ENCODE measurements around the gene SVEP1. TPM values are rescaled to one million over a fixed set of nuclear protein-coding genes. Genes with fewer than 3 reads are reported as not detected.

Gene SVEP1
- polyA plus RNA-seq, 3 donors, result under 0.01 TPM; not detected in 2

DNA sequence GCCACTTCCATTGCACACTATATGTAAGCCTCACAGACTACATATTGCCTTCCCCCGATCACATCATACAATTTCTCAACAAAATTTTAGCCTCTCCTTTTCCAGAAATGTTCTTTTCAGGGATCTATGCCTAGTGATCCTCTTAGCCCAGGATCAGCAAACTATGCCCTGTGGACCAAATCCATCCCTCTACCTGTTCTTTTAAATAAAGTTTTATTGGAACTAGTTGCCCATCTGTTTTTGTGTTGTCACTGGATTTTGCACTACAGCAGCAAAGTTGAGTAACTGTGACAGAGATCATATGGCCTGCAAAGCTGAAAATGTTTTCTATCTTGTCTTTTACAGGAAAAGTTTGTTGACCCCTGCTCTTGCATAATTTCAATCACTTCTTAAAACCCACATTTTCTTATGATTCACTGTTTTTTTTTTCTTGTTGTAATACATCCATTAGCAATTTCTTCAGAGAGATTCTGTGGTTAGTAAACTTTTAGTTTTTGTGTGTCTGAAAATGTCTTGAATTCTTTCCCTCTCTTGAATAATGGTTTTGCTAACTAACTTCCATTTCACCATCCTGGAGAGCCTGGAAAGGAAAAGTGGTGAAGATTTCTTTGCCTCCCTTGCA, 248.9 kb downstream of the SVEP1 start:
- H3K36me3 ChIP-seq (replicated peaks in 1 of 2; ENCODE audit: control insufficient read depth in 1 of 2, insufficient read depth in 2 of 2, low read length in 2 of 2), result no peaks in the 10 kb centered on the region
- intact Hi-C loops (cut with micrococcal nuclease), result loop anchor here in 1 of 2 donors (10.0 kb wide), 1 partner anchor 76 kb away; the partner anchor contains the start of gene TXN
- no peaks in the 10 kb centered on the region for H4K20me1 ChIP-seq (ENCODE audit: insufficient read depth, low read length)
- peaks cover 0 to 3% (median 0%) of the 10 kb centered on the region in 7 donors for H3K9me3 Mint-ChIP-seq
- H3K4me2 ChIP-seq (replicated peaks; ENCODE audit: extremely low read depth, low read length, poor library complexity, severe bottlenecking), result no peak overlapping the region
- no peak overlapping the region for H3K9ac ChIP-seq (ENCODE audit: insufficient read depth, low read length, poor library complexity, severe bottlenecking)
- no peaks in the 10 kb centered on the region for H3K27me3 ChIP-seq (ENCODE audit: control insufficient read depth in 2 of 2, insufficient read depth in 2 of 2, low read length in 2 of 2)
- no peak for TF ChIP-seq CTCF (IDR thresholded peaks at IDR 0.05)
- H3K36me3 Mint-ChIP-seq, result no peaks in the 10 kb centered on the region
- peak overlapping the region in 1 of 2 donors; percentile 23 for H3K27ac ChIP-seq (ENCODE audit: low read depth in 1 of 2, low read length in 2 of 2)
- no peaks in the 10 kb centered on the region for H3K79me2 ChIP-seq (ENCODE audit: insufficient read depth, low read length)
- H2AFZ ChIP-seq (ENCODE audit: insufficient read depth, low read depth, low read length, poor library complexity, severe bottlenecking), result no peak overlapping the region
- no peaks in the 10 kb centered on the region for H3K9me3 ChIP-seq (replicated peaks in 1 of 2; ENCODE audit: control insufficient read depth in 1 of 2, insufficient read depth in 1 of 2, low read length in 2 of 2)
- H3K4me1 ChIP-seq (ENCODE audit: control insufficient read depth in 1 of 2, insufficient read depth in 2 of 2, low read length in 2 of 2), result peaks cover 24 to 30% of the 10 kb centered on the region in 2 donors
- WGBS (ENCODE audit: insufficient coverage), result 75% methylated on average over 1 of the region's 1 CpG
- peak in 1 of 3 donors; percentile 12 for DNase-seq
- H3K27ac Mint-ChIP-seq, result peak overlapping the region; percentile 32 to 88 (median 54)
- H3K4me3 Mint-ChIP-seq, result no peak overlapping the region
- no peak overlapping the region for H3K4me3 ChIP-seq (replicated peaks in 1 of 3; ENCODE audit: low read depth in 2 of 3, low read length in 3 of 3)
- peaks cover 32% of the 10 kb centered on the region for H3K4me1 Mint-ChIP-seq
- peaks cover 0 to 3% (median 2%) of the 10 kb centered on the region in 3 donors for H3K27me3 Mint-ChIP-seq (ENCODE audit: low read depth in 3 of 3)

- H3K9ac ChIP-seq (ENCODE audit: insufficient read depth, low read length, poor library complexity, severe bottlenecking), result no peak overlapping the region
- DNase-seq, result peak; percentile 36 to 37 (median 36)
- no peak for TF ChIP-seq CTCF (IDR thresholded peaks at IDR 0.05)
- peaks cover 24 to 30% of the 10 kb centered on the region in 2 donors for H3K4me1 ChIP-seq (ENCODE audit: control insufficient read depth in 1 of 2, insufficient read depth in 2 of 2, low read length in 2 of 2)
- peak overlapping the region in 1 of 2 donors; percentile 23 for H3K27ac ChIP-seq (ENCODE audit: low read depth in 1 of 2, low read length in 2 of 2)
- no peaks in the 10 kb centered on the region for H3K79me2 ChIP-seq (ENCODE audit: insufficient read depth, low read length)
- H3K27me3 Mint-ChIP-seq (ENCODE audit: low read depth in 3 of 3), result peaks cover 0 to 3% (median 2%) of the 10 kb centered on the region in 3 donors
- WGBS (ENCODE audit: insufficient coverage), result 100% methylated on average over 2 of the region's 5 CpGs
- peaks cover 32% of the 10 kb centered on the region for H3K4me1 Mint-ChIP-seq
- no peaks in the 10 kb centered on the region for H4K20me1 ChIP-seq (ENCODE audit: insufficient read depth, low read length)
- intact Hi-C loops (cut with micrococcal nuclease), result loop anchor here in 1 of 2 donors (10.0 kb wide), 1 partner anchor 75 kb away; the partner anchor contains the start of gene TXN
- no peaks in the 10 kb centered on the region for H3K36me3 Mint-ChIP-seq
- no peak overlapping the region for H3K4me3 ChIP-seq (replicated peaks in 1 of 3; ENCODE audit: low read depth in 2 of 3, low read length in 3 of 3)
- no peak overlapping the region for H3K4me2 ChIP-seq (replicated peaks; ENCODE audit: extremely low read depth, low read length, poor library complexity, severe bottlenecking)
- H3K9me3 ChIP-seq (replicated peaks in 1 of 2; ENCODE audit: control insufficient read depth in 1 of 2, insufficient read depth in 1 of 2, low read length in 2 of 2), result no peaks in the 10 kb centered on the region
- no peak overlapping the region for H3K4me3 Mint-ChIP-seq
- H3K27ac Mint-ChIP-seq, result peak overlapping the region in 5 of 7 donors; percentile 16 to 88 (median 43)
- H3K9me3 Mint-ChIP-seq, result peaks cover 0 to 3% (median 0%) of the 10 kb centered on the region in 7 donors
- H3K36me3 ChIP-seq (replicated peaks in 1 of 2; ENCODE audit: control insufficient read depth in 1 of 2, insufficient read depth in 2 of 2, low read length in 2 of 2), result no peaks in the 10 kb centered on the region
- no peak overlapping the region for H2AFZ ChIP-seq (ENCODE audit: insufficient read depth, low read depth, low read length, poor library complexity, severe bottlenecking)
- H3K27me3 ChIP-seq (ENCODE audit: control insufficient read depth in 2 of 2, insufficient read depth in 2 of 2, low read length in 2 of 2), result no peaks in the 10 kb centered on the region
These were observed 249.8 kb downstream of the SVEP1 start for GRCh38 chr9:110329639-110330230.

Measured in CD14-positive monocyte (primary cell).